ENCODE measurements around the gene OR51Q1.

OR51Q1 gene

GRCh38 chr11:5449432-5449831 is 27.5 kb downstream of the OR51Q1 start:
- DNase-seq (ENCODE audit: low spot score in 2 of 2): no peak
- Mint-ChIP-seq H3K27ac (ENCODE audit: low read depth) (no peak overlapping the region), H3K4me3 (no peak overlapping the region), H3K9me3 (no peaks in the 10 kb centered on the region), H3K4me1 (no peaks in the 10 kb centered on the region), H3K36me3 (ENCODE audit: insufficient read depth) (no peaks in the 10 kb centered on the region), H3K27me3 (peaks cover 48% of the 10 kb centered on the region)
- no peak for ATAC-seq (replicated peaks; ENCODE audit: extremely low read depth, poor library complexity, severe bottlenecking)

GRCh38 chr11:5460983-5461621 is 39.2 kb downstream of the OR51Q1 start:
- Mint-ChIP-seq H3K9me3 (no peaks in the 10 kb centered on the region), H3K27ac (ENCODE audit: low read depth) (no peak overlapping the region), H3K36me3 (ENCODE audit: insufficient read depth) (no peaks in the 10 kb centered on the region), H3K4me1 (no peaks in the 10 kb centered on the region), H3K4me3 (no peak overlapping the region), H3K27me3 (peaks cover 16% of the 10 kb centered on the region)
- no peak for DNase-seq (ENCODE audit: low spot score in 2 of 2)
- ATAC-seq (replicated peaks; ENCODE audit: extremely low read depth, poor library complexity, severe bottlenecking): no peak

- no peaks in the 10 kb centered on the region for H3K9me3 Mint-ChIP-seq
- no peak overlapping the region for H3K27ac Mint-ChIP-seq (ENCODE audit: low read depth)
These were observed 45.6 kb downstream of the OR51Q1 start for GRCh38 chr11:5467527-5467926.

More at GRCh38 chr11:5467527-5467926, 45.6 kb downstream of the OR51Q1 start:
- Mint-ChIP-seq H3K36me3 (ENCODE audit: insufficient read depth) (no peaks in the 10 kb centered on the region), H3K4me1 (no peaks in the 10 kb centered on the region), H3K4me3 (no peak overlapping the region), H3K27me3 (peaks cover 41% of the 10 kb centered on the region)
- no peak for DNase-seq (ENCODE audit: low spot score in 2 of 2)
- ATAC-seq (replicated peaks; ENCODE audit: extremely low read depth, poor library complexity, severe bottlenecking): no peak
